ENCODE data around the gene BBS9. TPM values are rescaled to one million over a fixed set of nuclear protein-coding genes. Genes with fewer than 3 reads are reported as not detected.

BBS9 gene
- total and polyA plus RNA-seq, 2 donors (not counting 3 experiments of a cell fraction or from before 2014, with no cell fraction given) = 5.7 to 17.4 TPM

GRCh38 chr7:33596686-33597085, 467.3 kb downstream of the BBS9 start:
- dilution Hi-C loops (cut with MboI; ENCODE audit: extremely low pct_ligation_motif_present, low sequenced_read_pairs) (no loop called here), intact Hi-C loops (cut with micrococcal nuclease) (no loop called here)
- Histone ChIP-seq H3K27me3 (ENCODE audit: control insufficient read depth in 2 of 2, insufficient read depth in 2 of 2, low read length in 2 of 2) (no peaks in the 10 kb centered on the region), H3K9me3 (replicated peaks; ENCODE audit: control insufficient read depth, insufficient read depth, low read length) (no peaks in the 10 kb centered on the region), H3K4me2 (ENCODE audit: insufficient read depth, low read length) (no peak overlapping the region), H3K79me2 (ENCODE audit: control insufficient read depth, insufficient read depth, low read length) (no peaks in the 10 kb centered on the region), H3K36me3 (ENCODE audit: control insufficient read depth in 2 of 2, extremely low read depth in 1 of 2, insufficient read depth in 2 of 2, low read length in 2 of 2) (no peaks in the 10 kb centered on the region), H3K27ac (ENCODE audit: insufficient read depth, low read depth, low read length) (no peak overlapping the region), H2AFZ (ENCODE audit: low read depth, low read length) (no peak overlapping the region), H4K20me1 (replicated peaks; ENCODE audit: control insufficient read depth, extremely low read depth, insufficient read depth, low read length) (no peaks in the 10 kb centered on the region), H3K4me3 (replicated peaks in 1 of 3; ENCODE audit: insufficient read depth in 1 of 3, low read depth in 1 of 3, low read length in 3 of 3) (no peak overlapping the region), H3K9me1 (replicated peaks; ENCODE audit: control insufficient read depth, extremely low read depth, insufficient read depth, low read length) (no peaks in the 10 kb centered on the region), H3K4me1 (ENCODE audit: control insufficient read depth, extremely low read depth, insufficient read depth, low read length) (peaks cover 1% of the 10 kb centered on the region), H3K9ac (replicated peaks; ENCODE audit: extremely low read depth, insufficient read depth, low read length) (no peak overlapping the region)
- FAIRE-seq (no peak), DNase-seq (ENCODE audit: low read depth, low spot score) (no peak)
- BruUV-seq (replicated peaks) = no TSS peak
- ChIA-PET CTCF (no interaction called here), POLR2A (no interaction called here)
- TF ChIP-seq POLR2AphosphoS5 (IDR thresholded peaks at IDR 0.05; ENCODE audit: insufficient read depth, low read depth, low read length) (no peak), POLR2A (IDR thresholded peaks at IDR 0.05; ENCODE audit: low read depth, low read length) (no peak), FOS (IDR thresholded peaks at IDR 0.05; ENCODE audit: borderline replicate concordance, insufficient read depth, low read length) (no peak), EZH2 (IDR thresholded peaks at IDR 0.05; ENCODE audit: borderline replicate concordance, low read depth, low read length, severe bottlenecking) (no peak), MYC (IDR thresholded peaks at IDR 0.05; ENCODE audit: low read depth, low read length) (no peak), MAX (IDR thresholded peaks at IDR 0.05; ENCODE audit: insufficient read depth, insufficient read length) (no peak), JUN (IDR thresholded peaks at IDR 0.05; ENCODE audit: borderline replicate concordance, insufficient read depth, insufficient read length, low read depth) (no peak), GATA2 (IDR thresholded peaks at IDR 0.05; ENCODE audit: insufficient read depth, insufficient read length, low read depth, low read length) (no peak)
- TF ChIP-seq, protein P1, sequence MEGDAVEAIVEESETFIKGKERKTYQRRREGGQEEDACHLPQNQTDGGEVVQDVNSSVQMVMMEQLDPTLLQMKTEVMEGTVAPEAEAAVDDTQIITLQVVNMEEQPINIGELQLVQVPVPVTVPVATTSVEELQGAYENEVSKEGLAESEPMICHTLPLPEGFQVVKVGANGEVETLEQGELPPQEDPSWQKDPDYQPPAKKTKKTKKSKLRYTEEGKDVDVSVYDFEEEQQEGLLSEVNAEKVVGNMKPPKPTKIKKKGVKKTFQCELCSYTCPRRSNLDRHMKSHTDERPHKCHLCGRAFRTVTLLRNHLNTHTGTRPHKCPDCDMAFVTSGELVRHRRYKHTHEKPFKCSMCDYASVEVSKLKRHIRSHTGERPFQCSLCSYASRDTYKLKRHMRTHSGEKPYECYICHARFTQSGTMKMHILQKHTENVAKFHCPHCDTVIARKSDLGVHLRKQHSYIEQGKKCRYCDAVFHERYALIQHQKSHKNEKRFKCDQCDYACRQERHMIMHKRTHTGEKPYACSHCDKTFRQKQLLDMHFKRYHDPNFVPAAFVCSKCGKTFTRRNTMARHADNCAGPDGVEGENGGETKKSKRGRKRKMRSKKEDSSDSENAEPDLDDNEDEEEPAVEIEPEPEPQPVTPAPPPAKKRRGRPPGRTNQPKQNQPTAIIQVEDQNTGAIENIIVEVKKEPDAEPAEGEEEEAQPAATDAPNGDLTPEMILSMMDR (IDR thresholded peaks at IDR 0.05; ENCODE audit: extremely low read depth in 1 of 2, insufficient read depth in 1 of 2, low read depth in 1 of 2, low read length in 2 of 2) = no peak

Measured in endothelial cell of umbilical vein (primary cell).